K562 (cell line): ENCODE measurements around the gene MYO1H. TPM values are rescaled to one million over a fixed set of nuclear protein-coding genes. Genes with fewer than 3 reads are reported as not detected.
A peak's percentile ranks its signal among the peaks of the same experiment; 100 is the strongest.

Source experiments
- ATAC-seq: fragments of 200-7000 bp; cut with Tn5 transposase; 3 replicates; pipeline ENCODE4 v1.9.1; 2020; ENCODE audit warnings: moderate library complexity
- BruUV-seq: library from RNA; stranded (reverse); fragments of 400-500 nt; replicated peaks from 2 replicates; lab custom pipeline; 2021; lab: Mats Ljungman, UMichigan
- CTCF ChIA-PET: fragments of 300-600 bp; formaldehyde crosslinking; extraction: SDS; loops from one replicate; lab custom pipeline; 2021; ENCODE audit warnings: low intra/inter-chr PET ratio; lab: Yijun Ruan, JAX
- POLR2A ChIA-PET: fragments of 300-600, 350-650 bp; sonication (Branson Sonifier 250); formaldehyde crosslinking; extraction: SDS; loops from one replicate; lab custom pipeline; 2021; ENCODE audit warnings: antibody characterized with exemption, inconsistent platforms; lab: Yijun Ruan, JAX
- DNase-seq, 4 experiments: peaks; one replicate each; pipeline versions ENCODE4 v3.0.0 to v3.0.0-alpha.2; 2011 to 2018; ENCODE audit warnings: low spot score in 3 of 4, mixed read lengths in 3 of 4; ENCODE audit errors: extremely low read depth in 1 of 4
- FAIRE-seq: peaks from 2 replicates; lab custom pipeline; 2011; peaks lifted over from hg19 to GRCh38; lab: Jason Lieb, UNC
- H2AFZ ChIP-seq: 2 replicates; pipeline ENCODE4 v1.6.0; 2011; ENCODE audit warnings: low read depth, low read length, control low read depth, inconsistent platforms
- H3K27ac ChIP-seq: fragments of 200-600 bp; 3 replicates; pipeline ENCODE4 v1.8.0; 2011; ENCODE audit warnings: low read depth, mild to moderate bottlenecking, control low read depth, inconsistent platforms, low read length, moderate library complexity, mixed read lengths; ENCODE audit errors: extremely low read depth
- H3K27me3 ChIP-seq, 2 experiments: fragments of 300-600 bp in 1 of 2; 2 replicates in 1 of 2; 3 replicates in 1 of 2; pipeline versions ENCODE4 v1.6.0 to v1.8.0; 2011; ENCODE audit warnings: inconsistent platforms in 2 of 2, low read length in 2 of 2, mild to moderate bottlenecking in 1 of 2, mixed read lengths in 1 of 2, moderate library complexity in 1 of 2; ENCODE audit not compliant: control insufficient read depth in 2 of 2, insufficient read depth in 2 of 2
- H3K36me3 ChIP-seq: fragments of 300-600 bp; 3 replicates; pipeline ENCODE4 v1.8.0; 2011; ENCODE audit warnings: mild to moderate bottlenecking, low read length, inconsistent platforms; ENCODE audit not compliant: control insufficient read depth, insufficient read depth
- H3K4me1 ChIP-seq, 2 experiments: fragments of 200-600 bp in 1 of 2; replicated peaks in 1 of 2; 2 replicates in 1 of 2; 3 replicates in 1 of 2; pipeline versions ENCODE4 v1.5.1 to v1.8.0; 2011; ENCODE audit warnings: inconsistent platforms in 2 of 2, low read length in 2 of 2, mild to moderate bottlenecking in 1 of 2, mixed read lengths in 1 of 2, moderate library complexity in 1 of 2; ENCODE audit not compliant: control insufficient read depth in 2 of 2, insufficient read depth in 2 of 2
- H3K4me2 ChIP-seq: 2 replicates; pipeline ENCODE4 v1.6.1; 2011; ENCODE audit warnings: low read length, control low read depth, inconsistent platforms, mixed read lengths; ENCODE audit not compliant: insufficient read depth
- H3K4me3 ChIP-seq: fragments of 200-600 bp; sonication (generic), shearing (Covaris generic); 2 replicates; pipeline ENCODE4 v1.5.1; 2016; ENCODE audit warnings: control low read depth, inconsistent platforms
- H3K79me2 ChIP-seq: fragments of 200-600 bp; 3 replicates; pipeline ENCODE4 v1.8.0; 2011; ENCODE audit warnings: low read length, inconsistent platforms; ENCODE audit not compliant: control insufficient read depth, insufficient read depth
- H3K9ac ChIP-seq, 2 experiments: 2 replicates each; pipeline versions ENCODE4 v1.6.0 to v1.6.1; 2011; ENCODE audit warnings: low read depth in 2 of 2, low read length in 2 of 2, control low read depth in 1 of 2, inconsistent platforms in 1 of 2, mild to moderate bottlenecking in 1 of 2, mixed read lengths in 1 of 2; ENCODE audit not compliant: insufficient read depth in 1 of 2
- H3K9me1 ChIP-seq: one replicate; pipeline ENCODE4 v1.6.0; 2011; ENCODE audit warnings: inconsistent platforms, mild to moderate bottlenecking, low read length, moderate library complexity; ENCODE audit not compliant: control insufficient read depth, insufficient read depth
- H3K9me3 ChIP-seq: replicated peaks from 2 replicates; pipeline ENCODE4 v1.5.1; 2011; ENCODE audit warnings: low read depth, low read length, inconsistent platforms; ENCODE audit not compliant: control insufficient read depth, insufficient read depth
- H4K20me1 ChIP-seq: replicated peaks from 2 replicates; pipeline ENCODE4 v1.6.1; 2011; ENCODE audit warnings: low read length, inconsistent platforms, mixed read lengths; ENCODE audit not compliant: control insufficient read depth, insufficient read depth
- CAMTA2 ChIP-seq: fragments of 250-450 bp; sonication (Bioruptor Pico); conservative IDR thresholded peaks from 2 replicates; pipeline ENCODE4 v1.5.1; 2022
- IRF1 ChIP-seq: sonication (generic); formaldehyde crosslinking; IDR thresholded peaks from 2 replicates; pipeline ENCODE4 v1.8.0; 2022; ENCODE audit warnings: missing genetic modification reagents, mild to moderate bottlenecking, borderline replicate concordance
- MBD2 ChIP-seq: sonication (generic); IDR thresholded peaks from 2 replicates; pipeline ENCODE4 v1.6.1; 2016; ENCODE audit warnings: low read depth, borderline replicate concordance
- WGBS: fragments of 100-300 bp; shearing (Covaris generic); methylation state at CpG from one replicate; pipeline ENCODE4 v1.1.6; 2016; ENCODE audit warnings: low coverage, mixed read lengths; ENCODE audit not compliant: insufficient coverage; ENCODE audit errors: missing lambda C conversion rate; 5-methylcytosine and 5-hydroxymethylcytosine counted together
- in situ Hi-C: fragments of 300-500 bp; cut with MboI; formaldehyde crosslinking; loops from 4 replicates; pipeline ENCODE4 v1.15.0; 2018; ENCODE audit warnings: inconsistent platforms, mixed read lengths
- intact Hi-C: fragments of 100-400 bp; cut with micrococcal nuclease; formaldehyde crosslinking; loops from 2 replicates; pipeline ENCODE4 v1.14.2; 2022
- polyA plus RNA-seq, 8 experiments: library from polyadenylated mRNA; depleted of rRNA in 4 of 8; stranded (reverse) in 5 of 8; unstranded in 3 of 8; fragments of >200 nt; fragmentation: Nextera tagmentation in 2 of 8; fragmentation: Illumina TruSeq in 1 of 8; extraction: Ambion mirVana in 2 of 8; extraction: Trizol in 1 of 8; gene quantifications; 2 replicates each; pipeline versions ENCODE4 v1.2.1 to v1.2.3, GENCODE V29; 2011 to 2014; ENCODE audit warnings: inconsistent platforms in 1 of 8, missing spikeins in 1 of 8
- total RNA-seq, 7 experiments: library from RNA; depleted of rRNA in 6 of 7; stranded (reverse); fragments of >200 nt in 6 of 7; fragmentation: Illumina TruSeq in 2 of 7; extraction: Trizol in 2 of 7; gene quantifications; 2 replicates each; pipeline versions ENCODE4 v1.2.1 to v1.2.3, GENCODE V29; 2011 to 2021; ENCODE audit warnings: low replicate concordance in 1 of 7
- TF ChIP-seq, protein P1 (sequence below): fragments of 250-450 bp; sonication (Bioruptor Pico); IDR thresholded peaks from 2 replicates; pipeline ENCODE4 v1.4.0; 2020; ENCODE audit warnings: mild to moderate bottlenecking

Gene MYO1H
- total and polyA plus RNA-seq, 9 of the 15 experiments (the other 6 are each of a cell fraction or from before 2014, with no cell fraction given): not detected

DNA sequence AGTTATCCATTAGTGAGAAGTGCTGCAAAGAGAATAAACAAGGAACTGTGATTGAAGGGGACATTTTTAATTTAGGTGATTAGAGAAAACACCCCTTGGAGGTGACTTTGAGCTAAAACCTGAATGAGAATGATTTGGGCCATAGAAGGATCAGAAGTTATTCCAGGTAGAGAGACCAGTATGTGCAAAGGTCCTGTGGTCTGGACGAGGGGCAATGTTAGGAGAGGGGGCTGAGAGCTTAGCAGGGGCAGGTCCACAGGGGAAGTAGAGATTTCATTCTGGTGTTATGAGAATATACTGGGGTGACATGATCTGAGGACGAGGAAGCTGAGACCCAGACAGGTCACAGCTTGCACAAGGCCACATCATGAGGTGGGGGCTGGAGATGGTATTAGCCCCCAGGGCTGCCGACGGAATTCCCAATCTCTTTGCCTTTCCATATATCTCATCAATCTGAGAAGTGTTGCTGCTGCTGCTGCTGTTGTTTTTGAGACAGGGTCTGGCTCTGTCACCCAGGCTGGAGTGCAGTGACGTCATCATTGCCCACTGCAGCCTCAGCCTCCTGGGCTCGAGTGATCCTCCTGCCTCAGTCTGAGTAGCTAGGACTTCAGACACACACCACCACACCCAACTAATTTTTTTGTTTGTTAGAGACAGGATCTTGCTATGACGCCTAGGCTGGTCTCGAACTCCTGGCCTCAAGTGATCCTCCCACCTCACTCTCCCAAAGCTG is 73.8 kb downstream of the MYO1H start (continued):
- TF ChIP-seq IRF1: no peak
- TF ChIP-seq, all 486 proteins: peak for 5

GRCh38 chr12:109422251-109422650 is 74.6 kb downstream of the MYO1H start:
- CTCF ChIA-PET: no interaction called here
- TF ChIP-seq MBD2: no peak
- TF ChIP-seq CAMTA2 (CRISPR knock-in tag): no peak
- TF ChIP-seq, protein P1, sequence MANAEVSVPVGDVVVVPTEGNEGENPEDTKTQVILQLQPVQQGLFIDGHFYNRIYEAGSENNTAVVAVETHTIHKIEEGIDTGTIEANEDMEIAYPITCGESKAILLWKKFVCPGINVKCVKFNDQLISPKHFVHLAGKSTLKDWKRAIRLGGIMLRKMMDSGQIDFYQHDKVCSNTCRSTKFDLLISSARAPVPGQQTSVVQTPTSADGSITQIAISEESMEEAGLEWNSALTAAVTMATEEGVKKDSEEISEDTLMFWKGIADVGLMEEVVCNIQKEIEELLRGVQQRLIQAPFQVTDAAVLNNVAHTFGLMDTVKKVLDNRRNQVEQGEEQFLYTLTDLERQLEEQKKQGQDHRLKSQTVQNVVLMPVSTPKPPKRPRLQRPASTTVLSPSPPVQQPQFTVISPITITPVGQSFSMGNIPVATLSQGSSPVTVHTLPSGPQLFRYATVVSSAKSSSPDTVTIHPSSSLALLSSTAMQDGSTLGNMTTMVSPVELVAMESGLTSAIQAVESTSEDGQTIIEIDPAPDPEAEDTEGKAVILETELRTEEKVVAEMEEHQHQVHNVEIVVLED (CRISPR knock-in tag): no peak
- WGBS: 4% methylated on average over 10 of the region's 10 CpGs

More at GRCh38 chr12:109422251-109422650, 74.6 kb downstream of the MYO1H start:
- no peak overlapping the region for H2AFZ ChIP-seq
- in situ Hi-C loops (no loop called here), intact Hi-C loops (loop anchor here (10.0 kb wide), 1 partner anchor 93 kb away; no protein-coding TSS in a partner anchor)
- no peak for DNase-seq
- no peak for ATAC-seq
- FAIRE-seq: no peak
- no peak overlapping the region for H3K4me2 ChIP-seq
- H3K9me3 ChIP-seq: 0 out of 2 replicates have a peak, but pooled peaks cover 3% of the 10 kb centered on the region
- no peaks in the 10 kb centered on the region for H3K4me1 ChIP-seq
- no peaks in the 10 kb centered on the region for H3K79me2 ChIP-seq
- H3K9me1 ChIP-seq: no peaks in the 10 kb centered on the region
- H3K9ac ChIP-seq: peak overlapping the region in 1 of 2 experiments; percentile 65; a peak in 1 of 4 replicates
- POLR2A ChIA-PET: interaction anchor here (0.8 kb wide), 1 partner anchor 41 kb away, joined by 3 read pairs; no protein-coding TSS in a partner anchor
- BruUV-seq: no TSS peak
- no peaks in the 10 kb centered on the region for H3K36me3 ChIP-seq
- no peak overlapping the region for H3K27ac ChIP-seq
- H4K20me1 ChIP-seq: 0 out of 2 replicates have a peak, but pooled peaks cover 2% of the 10 kb centered on the region
- H3K27me3 ChIP-seq: peaks cover 5 to 37% of the 10 kb centered on the region in 2 experiments; a peak in 4 of 5 replicates
- H3K4me3 ChIP-seq: no peak overlapping the region
